ENCODE data around the gene PTPN7. TPM values are rescaled to one million over a fixed set of nuclear protein-coding genes. Genes with fewer than 3 reads are reported as not detected.
A peak's percentile ranks its signal among the peaks of the same experiment; 100 is the strongest.
"Not testable (repeated sequence)": the region's sequence is repeated elsewhere in the genome, so short reads cannot be mapped to it uniquely, and the experiment has no call there.

The PTPN7 gene
- total RNA-seq, 1 donor from 2014 or later, result 4.2 TPM

- no peak for DNase-seq (ENCODE audit: low spot score)
Observed at GRCh38 chr1:202152399-202152798, 8.0 kb downstream of the PTPN7 start.

- DNase-seq (ENCODE audit: low spot score), result no peak
Observed at GRCh38 chr1:202151045-202151444, 9.4 kb downstream of the PTPN7 start.

GRCh38 chr1:202150602-202151001, 9.8 kb downstream of the PTPN7 start:
- no peak for DNase-seq (ENCODE audit: low spot score)

GRCh38 chr1:202150187-202150586, 10.2 kb downstream of the PTPN7 start:
- DNase-seq (ENCODE audit: low spot score), result no peak

- DNase-seq (ENCODE audit: low spot score), result no peak
Observed at GRCh38 chr1:202149566-202149965, 10.8 kb downstream of the PTPN7 start.

GRCh38 chr1:202148391-202148790, 12.0 kb downstream of the PTPN7 start:
- no peak for DNase-seq (ENCODE audit: low spot score)

GRCh38 chr1:202146993-202147392, 13.4 kb downstream of the PTPN7 start:
- no peak for DNase-seq (ENCODE audit: low spot score)

GRCh38 chr1:202146279-202146678, 14.1 kb downstream of the PTPN7 start:
- DNase-seq (ENCODE audit: low spot score), result no peak

- DNase-seq (ENCODE audit: low spot score), result not testable (repeated sequence)
Observed at GRCh38 chr1:202145744-202146140, 14.7 kb downstream of the PTPN7 start.

- no peak for DNase-seq (ENCODE audit: low spot score)
Observed at GRCh38 chr1:202145068-202145743, 15.2 kb downstream of the PTPN7 start.

GRCh38 chr1:202144402-202145067, 15.9 kb downstream of the PTPN7 start, which contains the start of gene ARL8A:
Gene ARL8A (minus strand): TSS chr1:202144737. CDS start chr1:202144572, 165 bp downstream.
- peak; percentile 74 for DNase-seq (ENCODE audit: low spot score)

GRCh38 chr1:202143768-202144401, 16.5 kb downstream of the PTPN7 start:
- no peak for DNase-seq (ENCODE audit: low spot score)

- no peak for DNase-seq (ENCODE audit: low spot score)
Observed at GRCh38 chr1:202143011-202143767, 17.2 kb downstream of the PTPN7 start.

- not testable (repeated sequence) for DNase-seq (ENCODE audit: low spot score)
Observed at GRCh38 chr1:202141468-202141867, 18.9 kb downstream of the PTPN7 start.

- no peak for DNase-seq (ENCODE audit: low spot score)
Observed at GRCh38 chr1:202140833-202141232, 19.6 kb downstream of the PTPN7 start.

GRCh38 chr1:202135221-202135721, 25.1 kb downstream of the PTPN7 start:
- DNase-seq (ENCODE audit: low spot score), result no peak

GRCh38 chr1:202134645-202135172, 25.7 kb downstream of the PTPN7 start:
- DNase-seq (ENCODE audit: low spot score), result no peak

- no peak for DNase-seq (ENCODE audit: low spot score)
Observed at GRCh38 chr1:202133989-202134388, 26.4 kb downstream of the PTPN7 start.

- DNase-seq (ENCODE audit: low spot score), result no peak
Observed at GRCh38 chr1:202133496-202133895, 26.9 kb downstream of the PTPN7 start.

- DNase-seq (ENCODE audit: low spot score), result no peak
Observed at GRCh38 chr1:202133001-202133400, 27.4 kb downstream of the PTPN7 start.

- DNase-seq (ENCODE audit: low spot score), result peak; percentile 81
Observed at GRCh38 chr1:202131956-202132821, 28.2 kb downstream of the PTPN7 start.

Data from ureter (tissue), 1 donor.